Measurements from ENCODE around the gene THAP4. TPM values are rescaled to one million over a fixed set of nuclear protein-coding genes. Genes with fewer than 3 reads are reported as not detected.

The THAP4 gene
- total RNA-seq, 1 donor from 2014 or later, result 42.5 TPM

DNA sequence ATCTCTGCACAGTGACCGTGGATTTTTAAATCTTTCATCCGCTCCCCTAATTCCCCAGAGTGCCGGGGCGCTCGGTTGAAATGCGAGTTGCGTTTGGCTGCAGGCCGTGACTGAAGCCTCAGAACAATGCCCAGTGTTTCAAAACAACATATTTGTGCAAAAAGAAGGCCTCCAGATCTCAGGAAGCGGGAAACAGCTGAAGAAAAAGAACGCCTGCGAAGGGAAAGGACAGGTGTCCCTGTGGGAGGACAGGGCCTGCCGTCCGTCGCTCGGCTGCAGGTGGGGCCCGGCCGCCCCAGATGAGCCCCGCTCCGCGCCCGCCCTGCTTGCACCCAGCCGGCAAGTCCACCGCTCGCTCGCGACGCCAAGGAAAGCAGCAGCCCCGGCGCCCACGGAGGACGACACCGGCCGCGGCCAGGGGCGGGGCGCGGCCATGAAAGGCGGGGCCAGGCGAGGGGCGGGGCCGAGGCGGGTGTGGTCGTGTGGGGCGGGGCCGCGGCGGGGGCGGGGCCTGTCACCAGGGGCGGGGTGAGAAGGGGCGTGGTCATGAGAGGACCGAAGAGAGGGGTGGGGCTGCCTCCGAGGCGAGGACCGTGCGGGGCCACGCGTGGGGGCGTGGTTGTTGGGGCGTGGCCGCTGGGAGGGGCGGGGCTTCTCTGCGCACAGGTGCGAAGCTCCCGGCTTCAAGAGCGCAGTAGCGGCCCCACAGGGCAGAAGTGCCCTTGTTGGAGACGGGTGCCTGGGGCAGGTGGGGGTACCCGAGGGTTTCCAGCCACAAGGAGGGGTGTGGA, 96.0 kb downstream of the THAP4 start:
- H3K9me3 Mint-ChIP-seq (ENCODE audit: unreplicated experiment), result no peaks in the 10 kb centered on the region
- no peaks in the 10 kb centered on the region for H3K36me3 Mint-ChIP-seq (ENCODE audit: low read depth, unreplicated experiment)
- H3K27ac Mint-ChIP-seq (ENCODE audit: unreplicated experiment), result peak overlapping the region; percentile 57
- H3K27me3 Mint-ChIP-seq (ENCODE audit: unreplicated experiment), result peaks cover 7% of the 10 kb centered on the region
- TF ChIP-seq, protein P1, sequence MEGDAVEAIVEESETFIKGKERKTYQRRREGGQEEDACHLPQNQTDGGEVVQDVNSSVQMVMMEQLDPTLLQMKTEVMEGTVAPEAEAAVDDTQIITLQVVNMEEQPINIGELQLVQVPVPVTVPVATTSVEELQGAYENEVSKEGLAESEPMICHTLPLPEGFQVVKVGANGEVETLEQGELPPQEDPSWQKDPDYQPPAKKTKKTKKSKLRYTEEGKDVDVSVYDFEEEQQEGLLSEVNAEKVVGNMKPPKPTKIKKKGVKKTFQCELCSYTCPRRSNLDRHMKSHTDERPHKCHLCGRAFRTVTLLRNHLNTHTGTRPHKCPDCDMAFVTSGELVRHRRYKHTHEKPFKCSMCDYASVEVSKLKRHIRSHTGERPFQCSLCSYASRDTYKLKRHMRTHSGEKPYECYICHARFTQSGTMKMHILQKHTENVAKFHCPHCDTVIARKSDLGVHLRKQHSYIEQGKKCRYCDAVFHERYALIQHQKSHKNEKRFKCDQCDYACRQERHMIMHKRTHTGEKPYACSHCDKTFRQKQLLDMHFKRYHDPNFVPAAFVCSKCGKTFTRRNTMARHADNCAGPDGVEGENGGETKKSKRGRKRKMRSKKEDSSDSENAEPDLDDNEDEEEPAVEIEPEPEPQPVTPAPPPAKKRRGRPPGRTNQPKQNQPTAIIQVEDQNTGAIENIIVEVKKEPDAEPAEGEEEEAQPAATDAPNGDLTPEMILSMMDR (IDR thresholded peaks at IDR 0.05; ENCODE audit: unreplicated experiment), result no peak
- DNase-seq (ENCODE audit: low spot score), result peak; percentile 73
- peak overlapping the region; percentile 82 for H3K4me3 Mint-ChIP-seq (ENCODE audit: unreplicated experiment)
- H3K4me1 Mint-ChIP-seq (ENCODE audit: unreplicated experiment), result peaks cover 3% of the 10 kb centered on the region

GRCh38 chr2:241540401-241540770, 96.6 kb downstream of the THAP4 start:
- DNase-seq (ENCODE audit: low spot score), result no peak

GRCh38 chr2:241539616-241540374, 97.2 kb downstream of the THAP4 start:
- DNase-seq (ENCODE audit: low spot score), result no peak
- TF ChIP-seq, protein P1 (IDR thresholded peaks at IDR 0.05; ENCODE audit: unreplicated experiment), result no peak
- no peak overlapping the region for H3K4me3 Mint-ChIP-seq (ENCODE audit: unreplicated experiment)
- peaks cover 7% of the 10 kb centered on the region for H3K27me3 Mint-ChIP-seq (ENCODE audit: unreplicated experiment)
- H3K9me3 Mint-ChIP-seq (ENCODE audit: unreplicated experiment), result no peaks in the 10 kb centered on the region
- peaks cover 3% of the 10 kb centered on the region for H3K4me1 Mint-ChIP-seq (ENCODE audit: unreplicated experiment)
- H3K36me3 Mint-ChIP-seq (ENCODE audit: low read depth, unreplicated experiment), result no peaks in the 10 kb centered on the region
- H3K27ac Mint-ChIP-seq (ENCODE audit: unreplicated experiment), result no peak overlapping the region

More at GRCh38 chr2:241540401-241540770, 96.6 kb downstream of the THAP4 start:
- no peaks in the 10 kb centered on the region for H3K36me3 Mint-ChIP-seq (ENCODE audit: low read depth, unreplicated experiment)
- H3K4me3 Mint-ChIP-seq (ENCODE audit: unreplicated experiment), result peak overlapping the region; percentile 82
- no peaks in the 10 kb centered on the region for H3K9me3 Mint-ChIP-seq (ENCODE audit: unreplicated experiment)
- peaks cover 3% of the 10 kb centered on the region for H3K4me1 Mint-ChIP-seq (ENCODE audit: unreplicated experiment)
- peak overlapping the region; percentile 57 for H3K27ac Mint-ChIP-seq (ENCODE audit: unreplicated experiment)
- TF ChIP-seq, protein P1 (IDR thresholded peaks at IDR 0.05; ENCODE audit: unreplicated experiment), result no peak
- peaks cover 7% of the 10 kb centered on the region for H3K27me3 Mint-ChIP-seq (ENCODE audit: unreplicated experiment)

DNA sequence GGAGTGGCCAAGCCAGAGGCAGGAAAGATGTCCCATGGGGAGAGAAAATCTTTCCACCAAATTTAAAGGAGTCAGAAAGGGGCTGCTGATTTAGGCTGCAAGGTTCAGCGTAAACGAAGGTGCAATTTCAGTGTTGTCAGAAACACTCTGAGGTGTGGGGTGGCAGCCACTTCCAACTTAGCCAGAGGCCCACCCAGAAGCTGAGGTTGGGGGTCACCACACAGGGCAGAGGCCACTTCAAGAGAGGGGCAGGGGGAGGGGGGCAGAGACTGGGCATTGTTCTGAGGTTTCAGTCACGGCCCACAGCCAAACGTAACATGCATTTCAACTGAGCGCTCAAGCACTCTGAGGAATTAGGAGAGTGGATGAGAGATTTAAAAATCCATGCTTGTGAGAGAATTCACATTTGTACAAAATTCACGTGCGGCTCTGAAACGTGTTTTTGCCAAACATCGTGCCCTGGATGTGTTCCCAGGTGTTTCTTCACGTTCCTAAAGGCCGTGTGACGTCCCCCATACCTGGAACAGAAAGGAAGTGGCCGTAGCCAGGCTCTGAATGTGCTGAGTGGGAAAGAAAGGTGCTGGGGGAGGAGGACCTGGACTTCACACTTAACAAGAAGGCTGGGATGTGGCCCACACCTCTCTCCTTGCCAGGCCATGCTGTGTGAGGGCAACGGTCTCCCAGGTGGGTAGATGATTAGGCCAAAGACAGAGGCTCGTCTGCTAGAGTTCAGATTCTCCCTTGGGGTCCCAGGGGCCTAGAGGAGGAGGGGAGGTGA, 97.9 kb downstream of the THAP4 start:
- no peak for DNase-seq (ENCODE audit: low spot score)
- Mint-ChIP-seq H3K27ac (ENCODE audit: unreplicated experiment) (peak overlapping the region; percentile 52), H3K27me3 (ENCODE audit: unreplicated experiment) (peaks cover 7% of the 10 kb centered on the region), H3K4me1 (ENCODE audit: unreplicated experiment) (peaks cover 5% of the 10 kb centered on the region), H3K36me3 (ENCODE audit: low read depth, unreplicated experiment) (no peaks in the 10 kb centered on the region), H3K9me3 (ENCODE audit: unreplicated experiment) (no peaks in the 10 kb centered on the region), H3K4me3 (ENCODE audit: unreplicated experiment) (peak overlapping the region; percentile 42)
- TF ChIP-seq, protein P1 (IDR thresholded peaks at IDR 0.05; ENCODE audit: unreplicated experiment), result no peak
